GM18499 (cell line): Measurements from ENCODE around the gene ISG20.

Source experiments
- ATAC-seq: cut with Tn5 transposase; IDR thresholded peaks from one replicate; pipeline ENCODE4 v1.9.1; 2021; ENCODE audit warnings: moderate number of reproducible peaks; ENCODE audit not compliant: insufficient read depth, unreplicated experiment

The ISG20 gene

GRCh38 chr15:88638626-88639372, at the start of gene ISG20:
Gene ISG20, plus strand, starts transcription at chr15:88639016. Its CDS starts 351 bp downstream, at chr15:88639367.
- ATAC-seq = peak; percentile 54

GRCh38 chr15:88590759-88591158, 48.1 kb upstream of the ISG20 start:
- ATAC-seq = no peak

GRCh38 chr15:88591384-88591783, 47.4 kb upstream of the ISG20 start:
- no peak for ATAC-seq

- ATAC-seq = no peak
Measured at GRCh38 chr15:88603885-88604284, 34.9 kb upstream of the ISG20 start.

- no peak for ATAC-seq
Measured at GRCh38 chr15:88604381-88605188, 34.2 kb upstream of the ISG20 start.

- no peak for ATAC-seq
Measured at GRCh38 chr15:88605189-88606069, 33.4 kb upstream of the ISG20 start.

GRCh38 chr15:88606070-88606794, 32.6 kb upstream of the ISG20 start:
- no peak for ATAC-seq

- ATAC-seq = no peak
Measured at GRCh38 chr15:88607951-88608350, 30.9 kb upstream of the ISG20 start.

- ATAC-seq = no peak
Measured at GRCh38 chr15:88608607-88609181, 30.1 kb upstream of the ISG20 start.

GRCh38 chr15:88609344-88610090, 29.3 kb upstream of the ISG20 start:
- no peak for ATAC-seq

- ATAC-seq = no peak
Measured at GRCh38 chr15:88610701-88611231, 28.1 kb upstream of the ISG20 start.

- ATAC-seq = no peak
Measured at GRCh38 chr15:88612186-88612796, 26.5 kb upstream of the ISG20 start.

GRCh38 chr15:88613074-88613944, 25.5 kb upstream of the ISG20 start:
- no peak for ATAC-seq

GRCh38 chr15:88615303-88616107, 23.3 kb upstream of the ISG20 start:
- ATAC-seq = no peak

- ATAC-seq = no peak
Measured at GRCh38 chr15:88616240-88616639, 22.6 kb upstream of the ISG20 start.

- ATAC-seq = no peak
Measured at GRCh38 chr15:88617031-88617722, 21.6 kb upstream of the ISG20 start.
